IPS-NIHi11 (cell line): ENCODE data around the gene KREMEN1.

Experiments used
- DNase-seq: peaks from one replicate; pipeline ENCODE4 v3.0.0; 2012; ENCODE audit warnings: mixed read lengths, low spot score

The KREMEN1 gene

DNA sequence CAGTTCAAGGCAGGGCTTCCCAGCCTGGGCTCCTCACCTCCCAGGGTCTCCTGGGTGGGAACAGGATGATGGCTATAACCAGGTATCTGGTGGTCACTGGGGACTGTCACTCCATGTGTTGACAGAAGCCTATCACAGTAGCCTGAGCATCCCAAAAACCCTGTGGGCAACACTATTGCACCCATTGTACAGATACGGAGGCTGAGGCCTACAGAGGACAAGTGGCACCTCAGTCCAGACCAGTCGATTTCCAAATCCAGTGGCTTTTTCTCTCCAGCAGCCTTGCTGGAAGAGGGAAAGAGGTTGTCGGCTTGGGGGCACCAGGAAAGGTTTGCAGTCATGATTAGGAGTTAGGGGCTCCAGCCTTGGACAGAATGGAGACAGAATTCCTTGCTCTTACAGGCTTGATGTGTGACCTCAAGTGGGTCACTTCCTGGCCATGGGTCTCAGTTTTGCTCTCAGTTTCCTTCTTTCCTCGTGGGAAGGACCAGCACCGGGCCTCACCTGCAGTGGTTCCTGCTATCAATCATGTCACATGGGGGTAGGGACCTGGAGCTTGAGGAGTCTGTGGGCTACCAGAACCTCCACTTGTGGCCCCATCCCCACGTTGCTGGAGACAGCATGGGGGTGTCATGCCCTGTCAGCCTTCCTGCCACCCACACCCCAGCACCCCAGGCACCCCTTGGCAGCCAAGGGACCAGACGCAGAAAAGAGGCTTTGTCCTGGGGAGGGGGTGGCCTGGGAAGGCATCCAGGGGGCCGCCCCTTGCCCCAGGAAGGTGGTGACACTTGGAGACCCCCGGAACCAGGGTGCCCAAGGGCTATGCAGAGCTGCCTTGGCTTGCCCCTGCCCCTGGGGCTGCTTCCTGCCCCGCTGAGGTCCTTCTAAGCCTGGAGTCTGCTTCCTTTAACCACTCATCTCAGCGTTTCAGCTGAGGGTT, 135.0 kb downstream of the KREMEN1 start:
- DNase-seq, result no peak

GRCh38 chr22:29208502-29208862, 135.6 kb downstream of the KREMEN1 start:
- DNase-seq, result peak; percentile 33

DNA sequence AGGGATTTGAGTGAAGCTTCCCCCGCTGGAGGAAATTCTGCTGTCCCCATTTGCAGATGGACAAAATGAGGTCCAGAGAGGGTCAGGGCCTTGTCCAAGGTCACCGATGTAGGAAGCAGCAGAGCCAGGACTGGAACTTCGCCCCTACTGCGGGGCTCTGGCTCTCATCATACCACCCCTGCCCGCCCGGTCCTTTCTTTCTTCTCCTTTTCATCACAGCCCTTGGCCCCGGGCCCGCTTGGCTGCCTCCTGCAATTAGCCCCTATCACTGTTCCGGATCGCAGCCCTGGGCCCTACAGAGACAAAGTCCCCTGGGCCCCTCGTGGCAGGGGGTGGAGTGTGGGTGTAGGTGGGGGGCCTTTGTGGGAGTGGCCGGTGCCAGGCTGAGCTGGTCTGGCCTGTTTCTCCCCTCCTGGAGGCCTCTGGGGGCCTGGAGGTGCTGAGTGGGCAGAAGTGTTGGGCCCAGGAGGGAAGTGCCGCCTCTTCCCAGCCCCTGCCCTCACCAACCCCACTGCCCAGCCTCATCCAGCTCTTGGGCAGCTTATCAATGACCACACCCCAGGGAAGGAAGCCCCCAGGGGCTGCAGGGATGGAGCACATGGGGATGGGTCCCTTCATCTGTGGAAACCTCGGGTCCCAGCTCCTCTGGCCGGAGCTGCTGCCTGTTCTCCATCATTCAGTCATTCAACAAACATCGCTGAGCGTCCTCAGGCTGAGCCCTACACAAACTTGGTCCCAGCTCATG, 136.2 kb downstream of the KREMEN1 start:
- DNase-seq, result peak; percentile 14

DNA sequence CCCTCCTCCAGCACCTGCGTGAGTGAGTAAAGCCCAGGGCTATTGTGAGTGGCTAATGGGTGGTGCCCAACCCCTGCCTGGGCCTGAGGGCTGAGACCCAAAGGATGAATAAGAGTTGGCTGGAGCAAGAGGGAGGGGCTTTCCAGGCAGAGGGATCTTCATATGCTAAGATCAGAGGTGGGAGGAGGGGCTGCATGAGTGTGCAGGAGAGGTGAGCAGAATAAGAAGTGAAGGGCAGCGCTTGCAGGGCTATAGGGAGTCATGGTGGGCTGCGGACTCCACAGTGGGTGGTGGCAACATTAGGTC, 136.7 kb downstream of the KREMEN1 start:
- peak; percentile 49 for DNase-seq

- no peak for DNase-seq
Measured at GRCh38 chr22:29211066-29211465, 138.2 kb downstream of the KREMEN1 start.

DNA sequence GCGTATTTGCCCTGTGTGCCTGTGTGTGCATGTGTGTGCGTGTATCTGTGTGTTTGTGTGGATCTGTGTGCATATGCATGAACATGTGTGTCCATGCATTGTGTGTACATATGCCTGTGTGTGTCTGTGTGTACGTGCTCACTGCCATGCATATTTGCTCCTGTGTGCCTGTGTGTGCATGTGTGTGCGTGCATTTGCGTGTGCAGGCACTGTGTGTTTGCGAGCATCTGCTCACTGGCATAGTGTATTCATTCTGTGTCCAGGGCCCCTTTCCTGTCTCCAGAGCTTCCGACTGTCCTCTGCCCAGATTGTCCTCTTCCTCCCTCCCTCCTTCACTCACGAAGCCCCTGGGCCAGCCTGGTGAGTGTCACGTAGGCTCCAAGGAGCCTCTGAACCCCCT, 138.6 kb downstream of the KREMEN1 start:
- DNase-seq, result no peak

GRCh38 chr22:29212743-29213142, 139.9 kb downstream of the KREMEN1 start:
- no peak for DNase-seq

DNA sequence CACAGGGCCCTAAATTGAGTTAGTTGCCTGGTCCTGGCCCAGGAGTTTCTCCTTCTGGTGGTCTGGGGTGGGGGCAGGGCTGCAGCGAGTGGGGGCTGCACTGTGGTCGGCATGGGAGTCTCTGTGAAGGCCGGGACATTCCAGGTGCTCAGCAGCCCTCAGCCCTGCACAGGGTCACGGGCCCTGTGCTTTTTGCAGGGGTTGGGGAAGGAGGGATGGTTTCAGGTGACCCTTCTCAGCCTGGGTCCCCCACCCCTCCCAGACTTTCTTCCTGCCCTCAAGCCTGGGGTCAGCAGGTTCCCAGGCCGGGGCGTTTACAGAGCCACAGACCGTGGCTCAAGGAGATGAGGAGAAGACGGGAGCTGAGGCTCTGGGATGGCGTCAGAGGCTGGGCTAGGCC, 140.7 kb downstream of the KREMEN1 start:
- peak; percentile 7 for DNase-seq

DNA sequence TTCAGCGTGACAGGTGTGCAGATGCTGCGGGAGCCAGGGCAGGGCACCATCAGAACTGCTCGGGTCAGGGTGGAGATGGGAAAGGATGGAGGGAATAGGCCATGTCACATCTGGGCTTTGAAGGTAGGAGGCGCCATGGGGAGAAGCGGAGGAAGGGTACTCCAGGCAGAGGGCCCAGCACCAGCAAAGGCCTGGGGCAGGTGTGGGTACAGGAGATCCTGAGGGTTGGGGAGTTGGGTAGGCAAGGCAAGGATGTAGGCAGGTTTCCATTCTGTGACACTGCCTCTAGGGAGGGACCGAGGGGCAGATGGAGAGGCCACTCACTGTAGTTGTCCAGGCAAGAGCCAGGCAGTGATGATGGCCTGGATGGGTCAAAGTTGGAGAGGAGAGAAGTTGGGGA, 141.4 kb downstream of the KREMEN1 start:
- peak; percentile 25 for DNase-seq

GRCh38 chr22:29215012-29215860, 142.4 kb downstream of the KREMEN1 start:
- peak; percentile 35 for DNase-seq

- DNase-seq, result peak; percentile 4
Measured at GRCh38 chr22:29216011-29216872, 143.4 kb downstream of the KREMEN1 start.

DNA sequence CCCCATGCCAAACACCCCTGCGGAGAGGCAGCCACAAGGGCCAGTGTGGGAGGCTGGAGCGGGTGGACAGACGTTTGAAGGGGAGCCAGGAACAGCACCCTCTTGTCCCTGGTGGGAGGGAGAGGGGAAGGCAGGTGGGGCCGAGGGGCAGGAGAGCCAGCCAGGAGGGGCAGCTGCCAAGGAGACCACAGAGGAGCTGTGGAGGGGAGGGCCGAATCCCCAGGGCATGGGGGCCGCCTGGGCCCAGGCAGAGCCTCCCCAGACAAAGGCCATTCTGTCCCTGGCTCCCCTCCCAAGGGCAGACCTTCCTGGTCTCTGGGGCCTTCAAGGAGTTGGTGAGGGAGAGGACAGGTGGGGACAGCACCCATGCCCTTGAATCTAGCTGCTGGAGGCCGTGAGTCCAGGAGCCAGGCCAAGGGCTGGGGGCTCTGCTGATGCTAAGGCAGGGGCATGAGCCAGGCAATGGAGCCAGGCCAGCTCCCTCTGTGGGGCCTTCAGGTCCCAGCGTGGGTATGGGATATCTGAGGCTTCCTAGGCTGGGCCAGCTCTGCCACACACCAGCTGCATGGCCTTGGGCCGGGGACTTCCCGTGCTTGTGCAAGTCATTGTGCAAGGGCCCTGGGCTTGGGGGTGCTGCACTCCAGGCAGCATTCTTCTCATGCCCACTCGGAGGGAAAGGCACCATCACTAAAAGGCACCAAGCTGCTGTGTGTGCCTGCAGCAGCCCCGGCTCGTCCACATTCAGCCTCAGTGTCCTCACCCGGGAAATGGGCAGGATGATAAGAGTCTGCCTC, 144.2 kb downstream of the KREMEN1 start:
- peak; percentile 13 for DNase-seq
